Psoas muscle (tissue), 8 donors: Measurements from ENCODE around the gene MTOR. TPM values are rescaled to one million over a fixed set of nuclear protein-coding genes. Genes with fewer than 3 reads are reported as not detected.

Experiments
- ATAC-seq, 4 donors: fragments of 200-7000 bp; cut with Tn5 transposase; one replicate each; pipeline ENCODE4 v1.9.1; 2020; ENCODE audit warnings: moderate library complexity in 3 of 4, mild to moderate bottlenecking in 2 of 4
- DNase-seq, 2 donors: peaks; one replicate each; pipeline ENCODE4 v3.0.0-alpha.2; 2020
- H3K27ac ChIP-seq: fragments of 200-600 bp; one replicate; pipeline ENCODE4 v1.8.0; 2022
- H3K27me3 ChIP-seq, 3 donors: fragments of 200-600 bp in 1 of 3; one replicate each; pipeline versions ENCODE4 v1.6.1 to v1.8.0; 2013 to 2022; ENCODE audit warnings: low read length in 2 of 3, mild to moderate bottlenecking in 2 of 3, moderate library complexity in 1 of 3; ENCODE audit not compliant: insufficient read depth in 3 of 3
- H3K36me3 ChIP-seq, 2 donors: fragments of 200-600 bp in 1 of 2; one replicate each; pipeline versions ENCODE4 v1.6.1 to v1.8.0; 2013 to 2022; ENCODE audit warnings: low read depth in 1 of 2, mild to moderate bottlenecking in 1 of 2, moderate library complexity in 1 of 2; ENCODE audit not compliant: insufficient read depth in 1 of 2
- H3K4me1 ChIP-seq: fragments of 200-600 bp; one replicate; pipeline ENCODE4 v1.8.0; 2022
- H3K4me3 ChIP-seq: fragments of 200-600 bp; one replicate; pipeline ENCODE4 v1.8.0; 2022; ENCODE audit warnings: mild to moderate bottlenecking
- H3K9me3 ChIP-seq: fragments of 200-600 bp; one replicate; pipeline ENCODE4 v1.8.0; 2022
- CTCF ChIP-seq: fragments of 200-600 bp; IDR thresholded peaks from one replicate; pipeline ENCODE4 v1.8.0; 2022; ENCODE audit warnings: antibody characterized with exemption
- WGBS, 3 donors: extraction: QIAGEN DNeasy Blood & Tissue Kit; methylation state at CpG; one replicate each; pipeline versions ENCODE4 v1.1.6 to v1.1.7; 2013; 5-methylcytosine and 5-hydroxymethylcytosine counted together
- intact Hi-C, 2 donors: fragments of 100-400 bp; cut with DNase I; formaldehyde crosslinking; loops; one replicate each; pipeline versions ENCODE4 v1.11.0 to v1.14.2; 2022
- polyA plus RNA-seq, 3 donors: library from polyadenylated mRNA; stranded (reverse); fragments of 200-250 nt; gene quantifications; one replicate each; pipeline ENCODE4 v1.2.3, GENCODE V29; 2013
- total RNA-seq, 4 donors: library from RNA; stranded (reverse); fragmentation: NEBNext Ultra II Directional in 2 of 4; extraction: Animal tissue kit (Norgen Biotek cat#: 25700) in 2 of 4; gene quantifications; one replicate each; pipeline versions ENCODE4 v1.2.1 to v1.2.4, GENCODE V29; 2021 to 2023
- donor health status: healthy with polysubstance abuse.
- donor health status: DM: no; HTN: no; CAD: no; lungs with moderate emphysema.
- donor health status: Bipolar disorder and iron deficiency.
- donor health status: healthy.
- donor health status: DM: yes; HTN: yes; CAD: no.
- donor health status: DM: no; HTN: no; CAD: no.
- donor health status: DM: no; HTN: no; CAD: no.
- donor health status: DM: yes; HTN: yes; CAD: no.

Gene MTOR
- total and polyA plus RNA-seq, 7 donors, result 24.0 to 50.8 (median 44.0) TPM

GRCh38 chr1:11058026-11058425 lies 204.3 kb downstream of the MTOR start:
- Histone ChIP-seq H3K4me3 (peak overlapping the region; percentile 98), H3K27me3 (peaks cover 0 to 2% (median 0%) of the 10 kb centered on the region in 3 donors), H3K36me3 (peaks cover 4 to 37% of the 10 kb centered on the region in 2 donors), H3K27ac (no peak overlapping the region), H3K9me3 (no peaks in the 10 kb centered on the region), H3K4me1 (peaks cover 17% of the 10 kb centered on the region)
- DNase-seq (peak in 1 of 2 donors; percentile 30), ATAC-seq (no peak)
- intact Hi-C loops, result no loop called here
- 94 to 96% (median 95%) methylated on average over 14 of the region's 14 CpGs for WGBS, 3 donors
- TF ChIP-seq CTCF, result no peak

GRCh38 chr1:11057477-11057876 lies 204.9 kb downstream of the MTOR start:
- no peak for TF ChIP-seq CTCF
- H3K4me1 ChIP-seq, result peaks cover 17% of the 10 kb centered on the region
- no peaks in the 10 kb centered on the region for H3K9me3 ChIP-seq
- no peak overlapping the region for H3K27ac ChIP-seq
- intact Hi-C loops, result no loop called here
- peaks cover 0 to 2% (median 0%) of the 10 kb centered on the region in 3 donors for H3K27me3 ChIP-seq
- DNase-seq, result peak in 1 of 2 donors; percentile 43
- no peak for ATAC-seq
- WGBS, 3 donors, result 92 to 95% (median 94%) methylated on average over 8 of the region's 8 CpGs
- peaks cover 4 to 37% of the 10 kb centered on the region in 2 donors for H3K36me3 ChIP-seq
- H3K4me3 ChIP-seq, result no peak overlapping the region

Other genes starting within 250 kb of the MTOR start
- gene TARDBP, start 249.9 kb downstream of the MTOR start, total RNA-seq, result 100 to 1,000 TPM in 2 of 4 donors, 10 to 100 TPM in 2; 91.8 to 132 (median 103) TPM
- 100 to 1,000 TPM; 183 to 387 (median 258) TPM for gene TARDBP, start 249.9 kb downstream of the MTOR start, polyA plus RNA-seq
- not detected for gene MASP2, start 215.3 kb downstream of the MTOR start, total RNA-seq
- under 1 TPM in 1 of 3 donors, not detected in 2; 0.03 TPM for gene MASP2, start 215.3 kb downstream of the MTOR start, polyA plus RNA-seq
- 100 to 1,000 TPM in 1 of 4 donors, 10 to 100 TPM in 3; 60.4 to 106 (median 74.9) TPM for gene SRM, start 202.5 kb downstream of the MTOR start, total RNA-seq
- gene SRM, start 202.5 kb downstream of the MTOR start, polyA plus RNA-seq, result 100 to 1,000 TPM in 1 of 3 donors, 10 to 100 TPM in 2; 69.6 to 163 (median 79.3) TPM
- 10 to 100 TPM; 16.3 to 34.8 (median 25.7) TPM for gene EXOSC10, start 162.7 kb downstream of the MTOR start, total RNA-seq
- 10 to 100 TPM; 25.7 to 39.1 (median 30.8) TPM for gene EXOSC10, start 162.7 kb downstream of the MTOR start, polyA plus RNA-seq
- gene ANGPTL7, start 73.2 kb downstream of the MTOR start, total RNA-seq, result 1 to 10 TPM in 1 of 4 donors, under 1 TPM in 3; 0.10 to 1.4 (median 0.40) TPM
- 1 to 10 TPM in 1 of 3 donors, under 1 TPM in 2; 0.83 to 1.6 (median 0.89) TPM for gene ANGPTL7, start 73.2 kb downstream of the MTOR start, polyA plus RNA-seq
- gene UBIAD1, start 10.6 kb upstream of the MTOR start, total RNA-seq, result 10 to 100 TPM; 21.9 to 29.4 (median 26.7) TPM
- gene UBIAD1, start 10.6 kb upstream of the MTOR start, polyA plus RNA-seq, result 10 to 100 TPM; 19.0 to 28.3 (median 24.4) TPM
- gene DISP3, start 216.6 kb upstream of the MTOR start, total RNA-seq, result under 1 TPM in 1 of 4 donors, not detected in 3; 0.04 TPM
- gene DISP3, start 216.6 kb upstream of the MTOR start, polyA plus RNA-seq, result under 1 TPM; 0.01 to 0.03 (median 0.01) TPM